Breast epithelium (tissue), 4 donors: ENCODE results near the gene SCARB1. TPM values are rescaled to one million over a fixed set of nuclear protein-coding genes. Genes with fewer than 3 reads are reported as not detected.

Experiments used
- DNase-seq, 2 donors: peaks; one replicate each; pipeline ENCODE4 v3.0.0-alpha.2; 2019; ENCODE audit warnings: low spot score in 2 of 2
- H3K27ac ChIP-seq, 2 donors: fragments of 200-600 bp; sonication (generic) in 1 of 2; one replicate each; pipeline ENCODE4 v1.5.1; 2016 to 2019; ENCODE audit warnings: mild to moderate bottlenecking in 1 of 2
- H3K27me3 ChIP-seq, 2 donors: fragments of 200-600 bp; sonication (generic) in 1 of 2; one replicate each; pipeline versions ENCODE4 v1.5.1 to v1.6.0; 2017 to 2019; ENCODE audit warnings: control low read depth in 1 of 2, mild to moderate bottlenecking in 1 of 2
- H3K36me3 ChIP-seq: fragments of 200-600 bp; one replicate; pipeline ENCODE4 v1.5.1; 2019
- H3K4me1 ChIP-seq, 2 donors: fragments of 200-600 bp; sonication (generic); one replicate each; pipeline ENCODE4 v1.5.1; 2016 to 2019; ENCODE audit warnings: control low read depth in 1 of 2
- H3K4me3 ChIP-seq, 3 donors: fragments of 200-600 bp; sonication (generic); 1 replicate in 2 of 3; 2 replicates in 1 of 3; pipeline ENCODE4 v1.5.1; 2016 to 2019; ENCODE audit warnings: mild to moderate bottlenecking in 3 of 3, moderate library complexity in 2 of 3
- H3K9me3 ChIP-seq, 2 donors: fragments of 200-600 bp; sonication (generic) in 1 of 2; one replicate each; pipeline ENCODE4 v1.5.1; 2016 to 2019; ENCODE audit warnings: control low read depth in 1 of 2
- CTCF ChIP-seq, 3 donors: fragments of 450-650 bp; IDR thresholded peaks; one replicate each; pipeline ENCODE4 v1.5.1; 2016 to 2017; ENCODE audit warnings: antibody characterized with exemption in 3 of 3, mild to moderate bottlenecking in 3 of 3, moderate library complexity in 3 of 3
- POLR2A ChIP-seq: fragments of 450-650 bp; IDR thresholded peaks from one replicate; pipeline ENCODE4 v1.6.1; 2016; ENCODE audit warnings: antibody characterized with exemption, mild to moderate bottlenecking, moderate library complexity
- POLR2AphosphoS5 ChIP-seq, 3 donors: sonication (generic); formaldehyde crosslinking; IDR thresholded peaks; one replicate each; pipeline ENCODE4 v1.6.1; 2017; ENCODE audit warnings: antibody characterized with exemption in 3 of 3
- intact Hi-C: fragments of 100-400 bp; cut with DNase I; formaldehyde crosslinking; loops from one replicate; pipeline ENCODE4 v1.15.1; 2023; ENCODE audit warnings: low total_unique reads
- total RNA-seq, 3 donors: library from RNA; depleted of rRNA; stranded (reverse); fragments of >200 nt; gene quantifications; one replicate each; pipeline ENCODE4 v1.1.0, GENCODE V29; 2016

Gene SCARB1
- total RNA-seq, 3 donors from 2014 or later, result 18.4 to 61.3 (median 20.2) TPM

- Histone ChIP-seq H3K27ac (peak overlapping the region; percentile 94 to 96), H3K4me3 (no peak overlapping the region), H3K4me1 (peaks cover 5 to 17% of the 10 kb centered on the region in 2 donors), H3K27me3 (no peaks in the 10 kb centered on the region), H3K9me3 (no peaks in the 10 kb centered on the region), H3K36me3 (no peaks in the 10 kb centered on the region)
- TF ChIP-seq CTCF (IDR thresholded peaks at IDR 0.05) (no peak), POLR2A (no peak), POLR2AphosphoS5 (IDR thresholded peaks at IDR 0.05) (no peak)
- intact Hi-C loops, result loop anchor here (10.0 kb wide), 1 partner anchor 415 kb away; no protein-coding TSS in a partner anchor
- no peak for DNase-seq
Measured at GRCh38 chr12:124779161-124780141, 84.2 kb downstream of the SCARB1 start.

- peaks cover 5 to 17% of the 10 kb centered on the region in 2 donors for H3K4me1 ChIP-seq
- H3K27ac ChIP-seq, result peak overlapping the region; percentile 94 to 96
- TF ChIP-seq POLR2A, result no peak
- TF ChIP-seq CTCF (IDR thresholded peaks at IDR 0.05), result no peak
- no peak for TF ChIP-seq POLR2AphosphoS5 (IDR thresholded peaks at IDR 0.05)
- intact Hi-C loops, result loop anchor here (10.0 kb wide), 1 partner anchor 414 kb away; no protein-coding TSS in a partner anchor
- no peaks in the 10 kb centered on the region for H3K36me3 ChIP-seq
- DNase-seq, result no peak
- H3K9me3 ChIP-seq, result no peaks in the 10 kb centered on the region
- no peak overlapping the region for H3K4me3 ChIP-seq
- no peaks in the 10 kb centered on the region for H3K27me3 ChIP-seq
Measured at GRCh38 chr12:124778411-124778810, 85.3 kb downstream of the SCARB1 start.

- TF ChIP-seq POLR2A, result no peak
- no peak for TF ChIP-seq CTCF (IDR thresholded peaks at IDR 0.05)
- TF ChIP-seq POLR2AphosphoS5 (IDR thresholded peaks at IDR 0.05), result peak in 1 of 3 donors; percentile 27
- Histone ChIP-seq H3K4me3 (peak overlapping the region in 1 of 3 donors; percentile 33), H3K27me3 (no peaks in the 10 kb centered on the region), H3K9me3 (no peaks in the 10 kb centered on the region), H3K4me1 (peaks cover 5 to 17% of the 10 kb centered on the region in 2 donors), H3K36me3 (no peaks in the 10 kb centered on the region), H3K27ac (peak overlapping the region; percentile 94 to 96)
- intact Hi-C loops, result loop anchor here (2.0 to 10.0 kb wide), 2 partner anchors 127 to 413 kb away; no protein-coding TSS in a partner anchor
- peak; percentile 66 to 84 for DNase-seq
Measured at GRCh38 chr12:124777399-124778372, 86.0 kb downstream of the SCARB1 start.

- H3K4me1 ChIP-seq, result peaks cover 5 to 17% of the 10 kb centered on the region in 2 donors
- H3K27me3 ChIP-seq, result no peaks in the 10 kb centered on the region
- DNase-seq, result no peak
- intact Hi-C loops, result loop anchor here (2.0 to 10.0 kb wide), 2 partner anchors 129 to 411 kb away; no protein-coding TSS in a partner anchor
- no peak overlapping the region for H3K4me3 ChIP-seq
- H3K9me3 ChIP-seq, result no peaks in the 10 kb centered on the region
- H3K27ac ChIP-seq, result peak overlapping the region in 1 of 2 donors; percentile 94
- TF ChIP-seq POLR2A, result no peak
- TF ChIP-seq CTCF (IDR thresholded peaks at IDR 0.05), result no peak
- TF ChIP-seq POLR2AphosphoS5 (IDR thresholded peaks at IDR 0.05), result no peak
- no peaks in the 10 kb centered on the region for H3K36me3 ChIP-seq
Measured at GRCh38 chr12:124776125-124776513, 87.5 kb downstream of the SCARB1 start.
